DLD1 (cell line): ENCODE data around the gene UHRF1.
"Not testable (repeated sequence)": the region's sequence is repeated elsewhere in the genome, so short reads cannot be mapped to it uniquely, and the experiment has no call there.

Source experiments
- in situ Hi-C: cut with HindIII; loops from 2 replicates; pipeline ENCODE4 v1.10.0; 2017; ENCODE audit warnings: low sequenced_read_pairs

Gene UHRF1

DNA sequence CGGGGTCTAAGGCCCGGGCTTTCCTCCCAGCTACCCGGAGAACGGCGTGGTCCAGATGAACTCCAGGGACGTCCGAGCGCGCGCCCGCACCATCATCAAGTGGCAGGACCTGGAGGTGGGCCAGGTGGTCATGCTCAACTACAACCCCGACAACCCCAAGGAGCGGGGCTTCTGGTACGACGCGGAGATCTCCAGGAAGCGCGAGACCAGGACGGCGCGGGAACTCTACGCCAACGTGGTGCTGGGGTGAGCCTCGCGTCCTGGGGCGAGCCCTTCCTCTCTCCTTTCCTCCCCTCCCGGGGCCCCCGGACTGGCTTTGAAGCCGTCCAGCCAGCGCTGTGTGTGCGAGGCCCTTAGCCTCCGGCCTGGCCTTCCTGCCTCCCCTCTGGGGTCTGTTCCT is 23.4 kb downstream of the UHRF1 start:
- in situ Hi-C loops = no loop called here

- in situ Hi-C loops = no loop called here
Measured at GRCh38 chr19:4933528-4933927, 24.2 kb downstream of the UHRF1 start.

GRCh38 chr19:4935444-4935843 is 26.1 kb downstream of the UHRF1 start:
- in situ Hi-C loops = no loop called here

DNA sequence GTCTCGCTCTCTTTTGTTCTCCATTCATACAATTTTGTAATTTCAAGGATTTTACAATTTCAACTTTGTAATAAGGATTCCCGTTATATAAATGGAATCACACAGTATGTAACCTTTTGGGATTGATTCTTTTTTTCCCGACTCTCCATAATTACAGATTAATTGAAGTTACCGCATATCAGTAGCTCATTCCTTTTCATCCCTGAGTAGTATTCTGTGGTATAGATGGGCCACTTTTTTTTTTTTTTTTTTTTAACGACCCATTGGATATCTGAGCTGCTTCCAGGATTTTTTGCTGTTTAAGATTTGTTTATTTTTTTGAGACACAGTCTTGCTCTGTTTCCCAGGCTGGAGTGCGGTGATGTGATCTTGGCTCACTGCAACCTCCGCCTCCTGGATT is 27.8 kb downstream of the UHRF1 start:
- in situ Hi-C loops = no loop called here

GRCh38 chr19:4938461-4938860 is 29.2 kb downstream of the UHRF1 start:
- in situ Hi-C loops = not testable (repeated sequence)

DNA sequence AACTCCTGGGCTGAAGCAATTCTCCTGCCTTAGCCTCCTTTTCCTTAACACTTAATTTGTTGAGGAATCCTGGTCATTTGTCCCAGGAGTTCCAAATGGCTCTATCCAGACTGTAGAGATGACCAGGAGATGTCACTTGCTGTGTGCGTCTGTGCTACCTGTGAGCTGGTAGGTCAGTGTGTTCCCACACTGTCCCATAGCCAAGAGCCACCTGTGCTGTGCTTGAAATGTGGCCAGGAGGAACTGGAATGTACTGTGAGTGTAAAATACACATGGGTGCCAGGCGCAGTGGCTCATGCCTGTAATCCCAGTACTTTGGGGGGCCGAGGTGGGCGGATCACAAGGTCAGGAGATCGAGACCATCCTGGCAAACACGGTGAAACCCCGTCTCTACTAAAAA is 30.2 kb downstream of the UHRF1 start:
- in situ Hi-C loops = no loop called here

GRCh38 chr19:4941638-4942169 is 32.4 kb downstream of the UHRF1 start:
- in situ Hi-C loops = not testable (repeated sequence)

DNA sequence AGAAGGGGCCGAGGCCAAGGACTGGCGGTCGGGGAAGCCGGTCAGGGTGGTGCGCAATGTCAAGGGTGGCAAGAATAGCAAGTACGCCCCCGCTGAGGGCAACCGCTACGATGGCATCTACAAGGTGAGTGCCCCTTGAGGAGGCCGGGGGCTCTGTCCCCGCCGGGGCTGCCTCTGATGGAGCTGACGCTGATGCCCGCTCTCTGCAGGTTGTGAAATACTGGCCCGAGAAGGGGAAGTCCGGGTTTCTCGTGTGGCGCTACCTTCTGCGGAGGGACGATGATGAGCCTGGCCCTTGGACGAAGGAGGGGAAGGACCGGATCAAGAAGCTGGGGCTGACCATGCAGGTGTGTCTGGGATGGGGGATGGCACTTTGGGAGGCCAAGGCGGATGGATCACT is 41.3 kb downstream of the UHRF1 start:
- in situ Hi-C loops = not testable (repeated sequence)

GRCh38 chr19:4951656-4952055 is 42.4 kb downstream of the UHRF1 start:
- in situ Hi-C loops = no loop called here

DNA sequence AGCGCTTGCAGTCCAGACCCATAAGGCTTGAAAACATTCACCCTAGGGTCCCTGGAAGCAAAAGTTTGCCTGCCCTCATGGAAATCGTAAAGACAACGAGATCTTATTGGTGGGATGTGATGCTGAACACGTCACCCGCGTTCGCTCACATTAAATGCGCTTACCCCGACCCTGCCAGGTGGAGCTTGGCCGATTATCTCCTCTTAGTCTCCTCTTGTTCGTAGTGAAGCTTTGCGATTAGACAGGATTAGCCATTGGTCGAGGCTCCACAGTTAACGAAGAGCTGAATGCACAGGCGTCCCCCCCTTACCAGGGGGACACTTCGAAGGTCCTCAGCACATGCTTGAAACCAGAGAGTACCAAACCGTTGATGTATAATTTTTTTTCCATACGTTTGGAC is 43.6 kb downstream of the UHRF1 start:
- in situ Hi-C loops = no loop called here

DNA sequence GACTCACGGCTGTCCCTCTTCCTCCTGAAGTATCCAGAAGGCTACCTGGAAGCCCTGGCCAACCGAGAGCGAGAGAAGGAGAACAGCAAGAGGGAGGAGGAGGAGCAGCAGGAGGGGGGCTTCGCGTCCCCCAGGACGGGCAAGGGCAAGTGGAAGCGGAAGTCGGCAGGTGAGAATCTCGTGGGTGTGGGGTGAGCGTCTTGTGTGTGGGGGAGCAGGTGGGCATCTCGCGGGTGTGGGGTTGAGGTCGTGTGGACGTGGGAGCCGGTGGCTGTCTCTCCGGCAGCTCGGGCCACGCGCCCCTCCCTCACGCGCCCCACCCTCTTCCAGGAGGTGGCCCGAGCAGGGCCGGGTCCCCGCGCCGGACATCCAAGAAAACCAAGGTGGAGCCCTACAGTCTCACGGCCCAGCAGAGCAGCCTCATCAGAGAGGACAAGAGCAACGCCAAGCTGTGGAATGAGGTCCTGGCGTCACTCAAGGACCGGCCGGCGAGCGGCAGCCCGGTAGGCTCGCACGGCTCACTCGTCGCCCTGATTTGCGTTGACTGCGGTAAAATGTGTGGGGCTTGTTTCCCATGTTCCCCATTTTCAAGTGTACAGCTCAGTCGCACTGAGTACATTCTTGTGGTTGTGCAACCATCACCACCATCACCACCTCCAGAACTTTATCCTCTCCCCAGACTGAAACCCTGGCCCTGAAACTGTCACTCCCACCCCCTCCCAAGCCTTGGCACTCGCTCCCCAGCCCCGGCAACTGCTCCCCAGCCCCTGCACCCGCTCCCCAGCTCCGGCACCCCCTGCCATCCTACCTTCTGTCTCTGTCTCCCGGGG is 45.2 kb downstream of the UHRF1 start:
- in situ Hi-C loops = not testable (repeated sequence)

DNA sequence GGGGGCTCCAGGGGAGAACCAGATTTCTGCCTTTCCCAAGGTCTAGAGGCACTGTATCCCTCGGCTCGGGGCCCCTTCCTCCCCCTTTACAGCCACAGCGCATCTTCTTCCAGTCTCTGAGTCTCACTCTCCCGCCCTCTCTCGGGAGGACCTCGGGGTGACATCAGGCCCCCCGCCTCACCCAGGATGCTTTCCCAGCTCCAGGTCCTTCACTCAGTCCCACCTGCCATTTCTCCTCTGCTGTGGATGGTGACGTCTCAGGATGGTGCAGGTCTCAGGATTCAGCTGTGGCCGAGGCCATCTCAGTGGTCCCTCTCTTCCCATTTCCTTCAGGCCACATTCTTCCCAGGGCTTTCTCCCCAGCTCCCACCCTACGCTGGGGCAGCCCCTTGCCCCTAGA is 46.0 kb downstream of the UHRF1 start:
- in situ Hi-C loops = no loop called here

- in situ Hi-C loops = no loop called here
Measured at GRCh38 chr19:4957981-4958380, 48.7 kb downstream of the UHRF1 start.

GRCh38 chr19:4962085-4962619 is 52.9 kb downstream of the UHRF1 start:
- in situ Hi-C loops = no loop called here

- in situ Hi-C loops = no loop called here
Measured at GRCh38 chr19:4965061-4965460, 55.8 kb downstream of the UHRF1 start.

GRCh38 chr19:4966591-4966990 is 57.3 kb downstream of the UHRF1 start:
- in situ Hi-C loops = no loop called here

GRCh38 chr19:4967738-4968461 is 58.6 kb downstream of the UHRF1 start:
- in situ Hi-C loops = no loop called here

DNA sequence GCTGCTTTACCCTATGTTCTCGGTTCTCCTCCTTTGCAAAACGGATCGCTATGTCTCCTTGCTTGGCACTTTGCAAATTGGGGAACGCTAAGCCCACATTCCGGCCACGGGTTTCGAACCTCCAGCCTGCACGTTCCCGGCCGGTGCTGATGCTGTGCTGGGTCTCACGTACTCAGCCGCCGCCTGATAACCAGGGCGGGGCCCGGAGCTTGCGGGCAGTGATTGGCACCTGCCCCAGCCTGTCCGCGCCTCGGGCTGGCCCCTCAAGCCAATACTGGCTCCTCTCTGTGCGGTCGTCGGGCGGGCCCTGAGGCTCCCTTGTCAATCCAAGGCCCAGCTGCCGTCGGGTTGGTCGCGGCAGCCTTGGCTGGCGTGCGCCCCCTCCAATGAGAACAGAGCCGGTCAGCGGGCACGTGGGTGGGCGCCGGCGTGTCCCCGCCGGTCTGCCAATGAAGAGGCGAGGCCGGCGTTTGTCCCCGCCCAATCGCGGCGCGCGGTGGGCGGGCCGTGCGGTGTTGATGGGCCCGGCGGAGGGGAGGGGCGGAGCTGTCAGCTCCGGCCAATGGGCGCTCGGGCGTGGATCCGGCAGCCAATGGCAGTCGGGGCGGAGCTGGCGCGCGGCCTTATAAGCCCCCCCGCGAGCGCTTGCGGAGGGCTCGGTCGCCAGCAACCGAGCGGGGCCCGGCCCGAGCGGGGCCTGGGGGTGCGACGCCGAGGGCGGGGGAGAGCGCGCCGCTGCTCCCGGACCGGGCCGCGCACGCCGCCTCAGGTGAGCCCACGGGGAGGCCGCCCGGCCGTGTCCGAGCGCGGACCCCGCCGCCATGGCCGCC is 59.4 kb downstream of the UHRF1 start, which contains the start of gene KDM4B:
KDM4B (plus strand) TSS at position 652 of the 830 bp plus-strand sequence. CDS start 63,778 bp downstream, outside the sequence.
- in situ Hi-C loops = no loop called here

GRCh38 chr19:4969292-4969771 is 60.0 kb downstream of the UHRF1 start:
- in situ Hi-C loops = no loop called here

DNA sequence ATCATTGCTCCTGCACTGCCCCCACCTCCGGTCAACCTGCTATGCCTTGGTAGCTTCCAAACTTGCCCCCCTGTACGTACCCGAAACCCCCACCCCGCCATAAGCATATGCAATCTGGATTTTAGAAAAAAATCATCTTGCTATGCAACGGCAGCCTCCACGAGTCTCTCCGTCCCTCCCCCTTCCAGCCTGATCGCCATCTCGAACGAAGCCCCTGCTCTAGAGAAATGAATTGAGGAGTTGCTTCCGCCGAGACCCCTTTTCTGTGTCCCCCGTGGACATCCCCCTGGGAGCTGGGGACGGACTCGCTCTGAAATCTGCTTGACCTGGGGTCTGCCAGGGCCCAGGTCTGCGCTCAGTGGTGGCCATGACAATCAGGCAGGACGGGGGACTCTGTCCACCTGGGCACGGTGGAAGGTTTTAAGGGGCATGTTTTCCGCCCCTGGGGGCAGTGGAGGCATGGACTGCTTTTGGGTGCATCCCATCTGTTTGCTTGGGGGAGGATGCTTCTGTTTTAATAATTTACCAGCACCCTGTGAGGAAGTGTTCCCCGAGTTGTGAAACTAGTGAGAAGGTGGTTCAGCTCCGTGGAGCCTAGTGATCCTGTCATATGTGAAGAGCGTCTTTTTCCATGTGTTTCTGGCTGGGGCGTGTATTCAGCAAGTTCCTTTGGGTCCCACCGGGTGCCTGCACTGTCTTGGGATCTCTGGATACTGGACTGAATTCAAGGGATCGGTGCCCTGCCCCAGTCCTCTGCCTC is 60.7 kb downstream of the UHRF1 start:
- in situ Hi-C loops = no loop called here
